ENCODE measurements around the gene FKBP8.

DNA sequence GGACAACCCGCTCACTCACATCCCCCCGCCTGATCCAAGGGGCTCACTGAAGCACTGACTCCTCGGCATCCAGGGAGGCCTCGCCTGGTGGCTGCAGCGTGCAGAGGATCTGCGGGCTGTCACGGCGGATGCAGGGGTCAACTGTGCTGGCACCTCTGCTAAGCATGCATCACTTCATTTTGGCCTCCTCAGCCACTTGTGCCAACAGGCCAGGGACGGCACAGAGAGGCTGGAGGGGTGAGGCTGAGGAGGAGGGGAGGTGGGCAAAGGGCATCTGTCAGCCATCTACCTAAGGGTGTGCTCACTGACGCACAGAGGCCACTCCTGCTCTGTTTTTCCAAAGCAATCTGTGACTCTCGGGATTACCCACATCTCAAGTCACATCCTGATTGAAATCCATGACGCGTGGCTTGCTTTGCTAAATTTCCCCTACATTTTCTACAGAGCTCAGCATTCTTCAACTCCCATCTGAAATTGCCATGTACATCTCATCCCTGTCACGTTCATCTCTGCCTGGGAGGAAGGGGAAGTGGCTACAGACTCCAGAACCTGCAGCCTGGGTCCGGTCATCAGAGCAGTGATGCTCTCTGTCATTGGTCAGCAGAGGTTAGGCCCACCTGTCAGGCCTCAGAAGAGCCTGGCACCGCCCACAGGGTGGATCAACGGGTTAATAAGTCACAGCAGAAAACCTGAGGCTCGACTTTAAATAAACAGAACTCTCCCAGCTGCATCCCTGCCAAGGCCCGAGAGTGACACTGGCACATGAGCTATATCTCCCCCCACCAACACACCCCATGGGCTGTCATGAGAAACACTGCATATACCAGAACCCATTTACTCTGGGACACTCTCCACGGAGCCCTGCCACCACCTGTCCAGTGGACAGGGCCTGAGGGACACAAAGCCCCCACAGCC is 39.1 kb downstream of the FKBP8 start:
- TF ChIP-seq, protein P1, sequence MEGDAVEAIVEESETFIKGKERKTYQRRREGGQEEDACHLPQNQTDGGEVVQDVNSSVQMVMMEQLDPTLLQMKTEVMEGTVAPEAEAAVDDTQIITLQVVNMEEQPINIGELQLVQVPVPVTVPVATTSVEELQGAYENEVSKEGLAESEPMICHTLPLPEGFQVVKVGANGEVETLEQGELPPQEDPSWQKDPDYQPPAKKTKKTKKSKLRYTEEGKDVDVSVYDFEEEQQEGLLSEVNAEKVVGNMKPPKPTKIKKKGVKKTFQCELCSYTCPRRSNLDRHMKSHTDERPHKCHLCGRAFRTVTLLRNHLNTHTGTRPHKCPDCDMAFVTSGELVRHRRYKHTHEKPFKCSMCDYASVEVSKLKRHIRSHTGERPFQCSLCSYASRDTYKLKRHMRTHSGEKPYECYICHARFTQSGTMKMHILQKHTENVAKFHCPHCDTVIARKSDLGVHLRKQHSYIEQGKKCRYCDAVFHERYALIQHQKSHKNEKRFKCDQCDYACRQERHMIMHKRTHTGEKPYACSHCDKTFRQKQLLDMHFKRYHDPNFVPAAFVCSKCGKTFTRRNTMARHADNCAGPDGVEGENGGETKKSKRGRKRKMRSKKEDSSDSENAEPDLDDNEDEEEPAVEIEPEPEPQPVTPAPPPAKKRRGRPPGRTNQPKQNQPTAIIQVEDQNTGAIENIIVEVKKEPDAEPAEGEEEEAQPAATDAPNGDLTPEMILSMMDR (IDR thresholded peaks at IDR 0.05 in 2 of 3, conservative IDR thresholded peaks at IDR 0.05 in 1 of 3; ENCODE audit: borderline replicate concordance in 1 of 3, insufficient read depth in 1 of 3, low read depth in 2 of 3, low read length in 2 of 3) = no peak
- TF ChIP-seq MAX (IDR thresholded peaks at IDR 0.05) (no peak), TCF7L2 (IDR thresholded peaks at IDR 0.05; ENCODE audit: borderline replicate concordance, extremely low read depth, insufficient read depth, insufficient read length) (no peak), EZH2 (IDR thresholded peaks at IDR 0.05) (no peak), EGR1 (IDR thresholded peaks at IDR 0.05; ENCODE audit: low read depth) (no peak), ATF3 (IDR thresholded peaks at IDR 0.05) (no peak)
- TF ChIP-seq, protein P2, sequence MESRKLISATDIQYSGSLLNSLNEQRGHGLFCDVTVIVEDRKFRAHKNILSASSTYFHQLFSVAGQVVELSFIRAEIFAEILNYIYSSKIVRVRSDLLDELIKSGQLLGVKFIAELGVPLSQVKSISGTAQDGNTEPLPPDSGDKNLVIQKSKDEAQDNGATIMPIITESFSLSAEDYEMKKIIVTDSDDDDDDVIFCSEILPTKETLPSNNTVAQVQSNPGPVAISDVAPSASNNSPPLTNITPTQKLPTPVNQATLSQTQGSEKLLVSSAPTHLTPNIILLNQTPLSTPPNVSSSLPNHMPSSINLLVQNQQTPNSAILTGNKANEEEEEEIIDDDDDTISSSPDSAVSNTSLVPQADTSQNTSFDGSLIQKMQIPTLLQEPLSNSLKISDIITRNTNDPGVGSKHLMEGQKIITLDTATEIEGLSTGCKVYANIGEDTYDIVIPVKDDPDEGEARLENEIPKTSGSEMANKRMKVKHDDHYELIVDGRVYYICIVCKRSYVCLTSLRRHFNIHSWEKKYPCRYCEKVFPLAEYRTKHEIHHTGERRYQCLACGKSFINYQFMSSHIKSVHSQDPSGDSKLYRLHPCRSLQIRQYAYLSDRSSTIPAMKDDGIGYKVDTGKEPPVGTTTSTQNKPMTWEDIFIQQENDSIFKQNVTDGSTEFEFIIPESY (IDR thresholded peaks at IDR 0.05; ENCODE audit: extremely low read depth, insufficient replicate concordance, low read length) = no peak
